Measurements from ENCODE around the gene RAB40C. TPM values are rescaled to one million over a fixed set of nuclear protein-coding genes. Genes with fewer than 3 reads are reported as not detected.

RAB40C gene
- total and polyA plus RNA-seq, 9 of the 15 experiments (the other 6 are each of a cell fraction or from before 2014, with no cell fraction given) = 0.17 to 23.4 (median 8.7) TPM

- TF ChIP-seq, protein P1, sequence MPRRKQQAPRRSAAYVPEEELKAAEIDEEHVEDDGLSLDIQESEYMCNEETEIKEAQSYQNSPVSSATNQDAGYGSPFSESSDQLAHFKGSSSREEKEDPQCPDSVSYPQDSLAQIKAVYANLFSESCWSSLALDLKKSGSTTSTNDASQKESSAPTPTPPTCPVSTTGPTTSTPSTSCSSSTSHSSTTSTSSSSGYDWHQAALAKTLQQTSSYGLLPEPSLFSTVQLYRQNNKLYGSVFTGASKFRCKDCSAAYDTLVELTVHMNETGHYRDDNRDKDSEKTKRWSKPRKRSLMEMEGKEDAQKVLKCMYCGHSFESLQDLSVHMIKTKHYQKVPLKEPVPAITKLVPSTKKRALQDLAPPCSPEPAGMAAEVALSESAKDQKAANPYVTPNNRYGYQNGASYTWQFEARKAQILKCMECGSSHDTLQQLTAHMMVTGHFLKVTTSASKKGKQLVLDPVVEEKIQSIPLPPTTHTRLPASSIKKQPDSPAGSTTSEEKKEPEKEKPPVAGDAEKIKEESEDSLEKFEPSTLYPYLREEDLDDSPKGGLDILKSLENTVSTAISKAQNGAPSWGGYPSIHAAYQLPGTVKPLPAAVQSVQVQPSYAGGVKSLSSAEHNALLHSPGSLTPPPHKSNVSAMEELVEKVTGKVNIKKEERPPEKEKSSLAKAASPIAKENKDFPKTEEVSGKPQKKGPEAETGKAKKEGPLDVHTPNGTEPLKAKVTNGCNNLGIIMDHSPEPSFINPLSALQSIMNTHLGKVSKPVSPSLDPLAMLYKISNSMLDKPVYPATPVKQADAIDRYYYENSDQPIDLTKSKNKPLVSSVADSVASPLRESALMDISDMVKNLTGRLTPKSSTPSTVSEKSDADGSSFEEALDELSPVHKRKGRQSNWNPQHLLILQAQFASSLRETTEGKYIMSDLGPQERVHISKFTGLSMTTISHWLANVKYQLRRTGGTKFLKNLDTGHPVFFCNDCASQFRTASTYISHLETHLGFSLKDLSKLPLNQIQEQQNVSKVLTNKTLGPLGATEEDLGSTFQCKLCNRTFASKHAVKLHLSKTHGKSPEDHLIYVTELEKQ (CRISPR knock-in tag; IDR thresholded peaks at IDR 0.05) = no peak
- TF ChIP-seq XRCC5 (IDR thresholded peaks at IDR 0.05; ENCODE audit: low read depth, low read length) = no peak
- TF ChIP-seq, protein P2, sequence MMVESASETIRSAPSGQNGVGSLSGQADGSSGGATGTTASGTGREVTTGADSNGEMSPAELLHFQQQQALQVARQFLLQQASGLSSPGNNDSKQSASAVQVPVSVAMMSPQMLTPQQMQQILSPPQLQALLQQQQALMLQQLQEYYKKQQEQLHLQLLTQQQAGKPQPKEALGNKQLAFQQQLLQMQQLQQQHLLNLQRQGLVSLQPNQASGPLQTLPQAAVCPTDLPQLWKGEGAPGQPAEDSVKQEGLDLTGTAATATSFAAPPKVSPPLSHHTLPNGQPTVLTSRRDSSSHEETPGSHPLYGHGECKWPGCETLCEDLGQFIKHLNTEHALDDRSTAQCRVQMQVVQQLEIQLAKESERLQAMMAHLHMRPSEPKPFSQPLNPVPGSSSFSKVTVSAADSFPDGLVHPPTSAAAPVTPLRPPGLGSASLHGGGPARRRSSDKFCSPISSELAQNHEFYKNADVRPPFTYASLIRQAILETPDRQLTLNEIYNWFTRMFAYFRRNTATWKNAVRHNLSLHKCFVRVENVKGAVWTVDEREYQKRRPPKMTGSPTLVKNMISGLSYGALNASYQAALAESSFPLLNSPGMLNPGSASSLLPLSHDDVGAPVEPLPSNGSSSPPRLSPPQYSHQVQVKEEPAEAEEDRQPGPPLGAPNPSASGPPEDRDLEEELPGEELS (CRISPR knock-in tag; IDR thresholded peaks at IDR 0.05; ENCODE audit: borderline replicate concordance) = no peak
- TF ChIP-seq MBD2 (IDR thresholded peaks at IDR 0.05; ENCODE audit: borderline replicate concordance, low read depth) = no peak
- no peak for TF ChIP-seq SNRNP70 (optimal IDR thresholded peaks at IDR 0.05; ENCODE audit: low read depth, low read length)
- TF ChIP-seq SRSF1 (IDR thresholded peaks at IDR 0.05; ENCODE audit: low read depth, low read length) = no peak
- no peak for TF ChIP-seq LEF1 (IDR thresholded peaks at IDR 0.05)
- TF ChIP-seq RFX5 (IDR thresholded peaks at IDR 0.05; ENCODE audit: low read depth, low read length) = no peak
- TF ChIP-seq SMARCE1 (IDR thresholded peaks at IDR 0.05) = no peak
- no peak for TF ChIP-seq DACH1 (IDR thresholded peaks at IDR 0.05; ENCODE audit: partially characterized antibody)
- TF ChIP-seq FUS (optimal IDR thresholded peaks at IDR 0.05; ENCODE audit: low read depth, low read length) = no peak
- TF ChIP-seq PRMT5 (CRISPR knock-in tag; IDR thresholded peaks at IDR 0.05) = no peak
- peak; percentile 55 for TF ChIP-seq SMAD4 (CRISPR knock-in tag; conservative IDR thresholded peaks at IDR 0.05)
- TF ChIP-seq FIP1L1 (IDR thresholded peaks at IDR 0.05; ENCODE audit: low read depth, low read length, poor library complexity, severe bottlenecking) = no peak
- TF ChIP-seq ZNF586 (CRISPR knock-in tag; conservative IDR thresholded peaks at IDR 0.05) = no peak
- peak; percentile 61 to 80; a peak in 3 of 4 replicates for TF ChIP-seq SIN3A (IDR thresholded peaks at IDR 0.05; ENCODE audit: borderline replicate concordance in 2 of 2, control insufficient read depth in 1 of 2, low read depth in 2 of 2, low read length in 2 of 2)
- peak; percentile 61 for TF ChIP-seq RBBP5 (IDR thresholded peaks at IDR 0.05; ENCODE audit: borderline replicate concordance, insufficient read depth, low read length, poor library complexity, severe bottlenecking)
- no peak for TF ChIP-seq ETV6 (IDR thresholded peaks at IDR 0.05; ENCODE audit: borderline replicate concordance in 1 of 2, low read depth in 2 of 2, low read length in 1 of 2)
- no peak for TF ChIP-seq ETV6 (CRISPR knock-in tag; IDR thresholded peaks at IDR 0.05; ENCODE audit: borderline replicate concordance)
- no peak for TF ChIP-seq ZNF644 (tag; IDR thresholded peaks at IDR 0.05; ENCODE audit: low read depth)
- TF ChIP-seq MXI1 (IDR thresholded peaks at IDR 0.05; ENCODE audit: low read depth, low read length) = no peak
- no peak for TF ChIP-seq PHB (CRISPR knock-in tag; IDR thresholded peaks at IDR 0.05)
Measured at GRCh38 chr16:590188-590814, 435 bp downstream of the RAB40C start (continued).
